HG03439 (cell line): ENCODE measurements around the gene ITPR2.
A peak's percentile ranks its signal among the peaks of the same experiment; 100 is the strongest.
"Not testable (repeated sequence)": the region's sequence is repeated elsewhere in the genome, so short reads cannot be mapped to it uniquely, and the experiment has no call there.

Experiments used
- ATAC-seq: cut with Tn5 transposase; IDR thresholded peaks from one replicate; pipeline ENCODE4 v1.9.1; 2021; ENCODE audit warnings: mild to moderate bottlenecking, moderate library complexity; ENCODE audit not compliant: unreplicated experiment

The ITPR2 gene

GRCh38 chr12:26471560-26471959 is 361.4 kb downstream of the ITPR2 start:
- ATAC-seq, result peak; percentile 86

GRCh38 chr12:26469421-26470180 is 363.4 kb downstream of the ITPR2 start:
- ATAC-seq, result no peak

DNA sequence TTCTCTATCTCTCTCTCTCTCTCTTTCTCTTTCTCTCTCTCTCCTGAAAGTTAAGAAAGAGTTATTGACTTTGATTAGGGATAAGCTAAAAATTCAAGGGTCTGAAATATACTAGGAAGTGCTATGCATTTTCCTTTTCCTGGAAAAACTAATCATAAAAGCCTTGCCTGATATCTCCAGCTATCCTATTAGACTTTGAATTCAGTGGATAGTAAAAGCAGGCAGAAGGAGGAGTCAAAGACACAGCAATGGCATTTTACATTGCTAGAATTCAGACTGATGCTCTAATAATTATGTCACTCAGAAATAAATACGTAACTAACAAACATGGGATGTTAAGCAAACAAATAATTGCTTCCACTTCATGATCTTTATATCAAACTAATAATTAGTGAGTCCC is 365.6 kb downstream of the ITPR2 start:
- no peak for ATAC-seq

DNA sequence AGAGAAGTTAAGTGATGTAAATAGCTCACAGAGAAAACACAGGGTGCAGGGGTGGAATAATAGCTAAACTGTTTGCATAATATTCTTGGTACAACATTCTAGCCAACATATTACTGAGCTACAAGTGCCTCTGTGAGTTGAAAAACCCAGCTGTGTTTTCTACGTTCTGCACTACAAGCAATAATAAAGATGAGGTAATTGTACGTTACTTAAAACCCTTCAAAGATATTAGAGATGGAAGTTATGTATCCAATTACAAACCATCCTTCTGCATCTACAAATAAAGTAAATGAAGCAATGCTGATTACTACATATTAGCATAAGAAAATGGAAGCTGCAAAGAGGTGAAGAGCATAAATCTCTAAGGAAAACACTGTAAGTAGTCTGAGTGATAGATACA is 366.3 kb downstream of the ITPR2 start:
- no peak for ATAC-seq

- no peak for ATAC-seq
These were observed 367.4 kb downstream of the ITPR2 start for GRCh38 chr12:26465419-26466097.

GRCh38 chr12:26461776-26462175 is 371.2 kb downstream of the ITPR2 start:
- ATAC-seq, result no peak

DNA sequence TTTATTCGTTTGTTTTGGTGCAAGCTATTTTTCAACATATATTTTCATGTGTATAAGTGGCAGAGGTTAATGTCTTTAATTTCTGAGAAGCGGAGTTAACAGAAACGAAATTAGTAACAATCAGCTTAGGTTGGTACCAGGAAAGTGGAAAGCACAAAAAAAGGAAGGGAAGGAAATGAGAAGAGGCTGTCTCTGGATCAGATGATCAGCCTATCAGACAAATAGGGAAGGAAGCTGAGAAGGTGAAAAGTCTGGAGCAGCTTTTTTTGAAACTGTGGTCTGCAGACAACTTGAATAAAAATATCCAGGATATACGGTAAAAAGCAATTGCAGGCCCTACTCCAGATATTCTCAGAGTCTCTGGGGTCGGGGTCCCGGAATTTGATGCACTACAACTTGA is 372.6 kb downstream of the ITPR2 start:
- ATAC-seq, result no peak

- no peak for ATAC-seq
These were observed 376.9 kb downstream of the ITPR2 start for GRCh38 chr12:26455936-26456574.

GRCh38 chr12:26453246-26453645 is 379.7 kb downstream of the ITPR2 start:
- no peak for ATAC-seq

DNA sequence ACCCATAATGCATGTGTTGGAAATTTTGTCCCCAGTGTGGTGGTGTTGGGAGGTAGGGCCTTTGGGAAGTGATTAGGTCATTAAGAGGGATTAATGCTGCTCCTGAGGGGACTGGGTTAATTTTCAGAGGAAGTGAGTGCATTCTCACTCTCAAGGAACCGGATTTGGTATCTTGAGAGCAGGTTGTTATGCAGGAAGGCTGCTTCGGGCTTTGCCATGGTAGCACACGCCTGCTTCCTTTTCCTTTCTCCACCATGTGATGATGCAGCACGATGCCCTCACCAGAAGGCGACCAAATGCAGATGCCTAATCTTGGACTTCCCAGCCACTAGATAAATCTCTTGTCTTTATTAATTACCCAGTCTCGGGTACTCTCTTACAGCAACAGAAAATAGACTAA is 380.5 kb downstream of the ITPR2 start:
- ATAC-seq, result no peak

DNA sequence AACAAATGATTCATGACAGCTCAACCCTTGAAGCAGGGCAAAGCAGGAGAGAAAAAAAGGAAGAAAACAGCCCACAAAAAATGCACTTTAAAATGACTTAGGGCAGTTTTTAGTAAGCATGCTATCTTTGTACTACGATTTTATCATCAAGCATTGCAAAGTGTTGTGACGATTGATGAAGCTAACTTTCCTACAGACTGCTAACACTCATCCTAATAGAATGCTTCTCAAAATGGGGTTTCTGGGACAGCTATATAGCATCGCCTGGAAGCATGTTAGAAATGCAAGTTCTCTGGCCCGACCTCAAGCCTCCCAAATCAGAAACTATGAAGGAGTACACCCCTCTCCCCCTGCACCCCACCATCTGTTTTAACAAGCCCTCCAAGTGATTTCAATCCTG is 381.2 kb downstream of the ITPR2 start:
- no peak for ATAC-seq

GRCh38 chr12:26445909-26446308 is 387.1 kb downstream of the ITPR2 start:
- no peak for ATAC-seq

- ATAC-seq, result no peak
These were observed 389.7 kb downstream of the ITPR2 start for GRCh38 chr12:26443309-26443708.

GRCh38 chr12:26441434-26441833 is 391.6 kb downstream of the ITPR2 start:
- ATAC-seq, result no peak

- no peak for ATAC-seq
These were observed 398.0 kb downstream of the ITPR2 start for GRCh38 chr12:26435069-26435404.

DNA sequence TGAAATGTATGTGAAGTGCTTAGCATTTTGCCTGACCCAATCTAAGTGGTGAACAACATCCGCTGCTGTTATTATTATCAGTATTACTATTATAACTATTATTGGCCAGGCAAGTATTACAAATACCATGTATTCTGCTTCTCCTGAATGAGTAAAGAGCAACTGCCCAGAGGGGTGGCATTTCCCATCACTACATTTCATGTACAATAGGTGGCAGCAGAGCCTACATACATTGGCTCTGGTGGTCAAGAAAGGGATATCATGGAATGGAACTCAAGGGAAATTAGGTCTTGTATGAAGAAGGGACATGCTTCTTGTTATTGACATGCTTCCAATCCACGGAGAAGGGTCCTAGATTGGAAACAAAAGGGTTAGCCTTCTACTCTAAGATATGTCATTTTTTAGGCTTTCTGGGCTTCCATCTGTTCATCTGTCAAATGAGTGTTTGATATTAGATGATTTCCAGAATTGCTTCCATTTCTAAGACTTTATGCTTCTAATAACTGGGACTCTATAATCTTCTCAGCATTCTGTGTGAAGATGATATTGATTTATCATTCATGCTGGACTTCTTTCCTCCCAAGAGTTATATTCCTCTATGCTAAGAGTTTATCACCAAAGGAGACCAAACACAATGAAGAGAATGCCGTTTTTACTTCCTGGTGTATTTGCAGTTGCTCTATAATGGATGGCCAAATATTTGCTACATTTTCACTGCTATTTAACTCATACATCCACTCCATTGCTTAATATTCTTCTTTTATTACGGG is 398.5 kb downstream of the ITPR2 start:
- peak; percentile 63 for ATAC-seq

DNA sequence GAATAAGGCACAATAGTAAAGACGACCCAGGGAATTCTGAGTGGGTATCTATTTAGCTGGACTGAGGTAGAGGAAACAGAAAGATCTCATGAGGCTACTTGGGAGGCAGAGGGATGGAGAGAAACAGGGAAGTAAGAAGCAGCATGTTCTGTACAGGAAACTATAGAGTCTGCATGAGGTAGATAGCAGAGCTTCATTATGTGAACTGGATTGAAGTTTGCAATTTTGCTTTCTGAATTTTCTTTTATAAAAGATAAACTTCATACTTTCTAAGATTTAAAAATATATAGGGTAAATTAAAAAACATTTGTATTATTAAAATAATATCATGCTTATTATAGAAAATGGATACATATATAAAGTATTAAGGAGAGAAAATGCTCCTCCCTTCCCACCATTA is 399.3 kb downstream of the ITPR2 start:
- ATAC-seq, result not testable (repeated sequence)

DNA sequence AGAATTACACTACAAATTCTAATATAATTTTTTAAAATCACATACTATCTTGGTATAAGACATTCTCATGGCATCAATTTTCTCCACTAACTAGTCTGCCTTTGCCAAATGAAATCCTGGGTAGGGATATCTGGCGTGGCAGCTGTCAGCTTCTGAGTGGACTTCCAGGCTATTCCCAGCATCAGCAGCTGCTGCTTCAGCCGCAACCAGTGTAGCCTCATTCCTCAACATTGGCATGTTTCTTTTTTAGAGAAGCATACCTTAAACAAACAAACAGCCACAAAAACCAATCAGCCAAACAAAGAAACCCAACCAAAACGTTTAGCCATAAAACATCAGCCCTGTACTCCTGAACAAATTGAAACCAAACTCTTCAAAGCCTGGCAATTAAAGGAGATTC is 401.8 kb downstream of the ITPR2 start:
- no peak for ATAC-seq

DNA sequence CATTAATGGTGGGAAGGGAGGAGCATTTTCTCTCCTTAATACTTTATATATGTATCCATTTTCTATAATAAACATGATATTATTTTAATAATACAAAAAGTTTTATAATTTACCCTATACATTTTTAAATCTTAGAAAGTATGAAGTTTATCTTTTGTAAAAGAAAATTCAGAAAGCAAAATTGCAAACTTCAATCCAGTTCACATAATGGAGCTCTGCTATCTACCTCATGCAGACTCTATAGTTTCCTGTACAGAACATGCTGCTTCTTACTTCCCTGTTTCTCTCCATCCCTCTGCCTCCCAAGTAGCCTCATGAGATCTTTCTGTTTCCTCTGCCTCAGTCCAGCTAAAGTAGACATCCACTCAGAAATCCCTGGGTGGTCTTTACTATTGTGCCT is 402.4 kb downstream of the ITPR2 start:
- not testable (repeated sequence) for ATAC-seq

- ATAC-seq, result no peak
These were observed 403.8 kb downstream of the ITPR2 start for GRCh38 chr12:26429070-26429691.

- no peak for ATAC-seq
These were observed 404.6 kb downstream of the ITPR2 start for GRCh38 chr12:26428420-26428819.
